Caco-2 (cell line): ENCODE data around the gene PKHD1. TPM values are rescaled to one million over a fixed set of nuclear protein-coding genes. Genes with fewer than 3 reads are reported as not detected.

Experiments
- BruUV-seq: library from RNA; stranded (reverse); fragments of 400-500 nt; replicated peaks from 2 replicates; lab custom pipeline; 2021; lab: Mats Ljungman, UMichigan
- CTCF ChIA-PET: fragments of 300-600 bp; sonication (Branson Sonifier 250); formaldehyde crosslinking; loops from one replicate; lab custom pipeline; 2022; ENCODE audit warnings: antibody characterized with exemption; lab: Charles Lee
- POLR2A ChIA-PET: fragments of 300-600 bp; sonication (Branson Sonifier 250); formaldehyde crosslinking; loops from one replicate; lab custom pipeline; 2022; ENCODE audit warnings: antibody characterized with exemption; lab: Charles Lee
- DNase-seq, 2 experiments: peaks; one replicate each; pipeline versions ENCODE4 v3.0.0 to v3.0.0-alpha.2; 2020 to 2022
- H3K27me3 ChIP-seq: replicated peaks from 2 replicates; pipeline ENCODE4 v1.6.0; 2011; ENCODE audit warnings: low read length; ENCODE audit not compliant: control insufficient read depth, insufficient read depth
- H3K36me3 ChIP-seq: 2 replicates; pipeline ENCODE4 v1.5.1; 2011; ENCODE audit warnings: low read length; ENCODE audit not compliant: control insufficient read depth, insufficient read depth
- H3K4me1 ChIP-seq: fragments of 250-450 bp; sonication (Bioruptor Pico); 2 replicates; pipeline ENCODE4 v1.5.1; 2020; ENCODE audit warnings: mild to moderate bottlenecking
- H3K4me3 ChIP-seq: 2 replicates; pipeline ENCODE4 v1.5.1; 2011; ENCODE audit warnings: low read depth, mild to moderate bottlenecking, control low read depth, low read length
- H3K9me3 ChIP-seq: fragments of 250-450 bp; sonication (Bioruptor Pico); 2 replicates; pipeline ENCODE4 v1.5.1; 2020; ENCODE audit warnings: mild to moderate bottlenecking, moderate library complexity
- H3K27ac Mint-ChIP-seq: one replicate; pipeline ENCODE4 v1.8.0; 2022; ENCODE audit warnings: mixed read lengths; ENCODE audit not compliant: unreplicated experiment
- H3K27me3 Mint-ChIP-seq: one replicate; pipeline ENCODE4 v1.8.0; 2022; ENCODE audit warnings: mixed read lengths; ENCODE audit not compliant: insufficient read depth, unreplicated experiment
- H3K36me3 Mint-ChIP-seq: one replicate; pipeline ENCODE4 v1.8.0; 2022; ENCODE audit warnings: mild to moderate bottlenecking, mixed read lengths; ENCODE audit not compliant: insufficient read depth, unreplicated experiment
- H3K4me1 Mint-ChIP-seq: one replicate; pipeline ENCODE4 v1.8.0; 2022; ENCODE audit warnings: low read depth, mixed read lengths; ENCODE audit not compliant: unreplicated experiment
- H3K4me3 Mint-ChIP-seq: one replicate; pipeline ENCODE4 v1.8.0; 2022; ENCODE audit warnings: mild to moderate bottlenecking, moderate library complexity, mixed read lengths; ENCODE audit not compliant: unreplicated experiment
- H3K9me3 Mint-ChIP-seq: one replicate; pipeline ENCODE4 v1.8.0; 2022; ENCODE audit warnings: mixed read lengths; ENCODE audit not compliant: unreplicated experiment
- intact Hi-C: fragments of 100-400 bp; cut with micrococcal nuclease; formaldehyde crosslinking; loops from one replicate; pipeline ENCODE4 v1.10.0; 2022; ENCODE audit not compliant: unreplicated experiment
- total RNA-seq: library from RNA; stranded (reverse); gene quantifications from 2 replicates; pipeline ENCODE4 v1.2.3, GENCODE V29; 2022
- TF ChIP-seq, protein P1 (sequence below), 2 experiments: fragments of 200-600 bp in 1 of 2; IDR thresholded peaks; 1 replicate in 1 of 2; 2 replicates in 1 of 2; pipeline versions ENCODE4 v1.5.1 to v1.8.0; 2011 to 2022; ENCODE audit warnings: antibody characterized with exemption in 1 of 2, control low read depth in 1 of 2, inconsistent platforms in 1 of 2, low read depth in 1 of 2, low read length in 1 of 2, mild to moderate bottlenecking in 1 of 2, moderate library complexity in 1 of 2; ENCODE audit not compliant: insufficient read depth in 1 of 2, severe bottlenecking in 1 of 2, unreplicated experiment in 1 of 2

Gene PKHD1
- total RNA-seq, 1 experiment from 2014 or later = 3.3 TPM

- Mint-ChIP-seq H3K9me3 (no peaks in the 10 kb centered on the region), H3K4me3 (no peak overlapping the region), H3K27ac (no peak overlapping the region), H3K4me1 (no peaks in the 10 kb centered on the region), H3K36me3 (no peaks in the 10 kb centered on the region), H3K27me3 (peaks cover 3% of the 10 kb centered on the region)
- Histone ChIP-seq H3K27me3 (no peaks in the 10 kb centered on the region), H3K4me3 (no peak overlapping the region), H3K4me1 (no peaks in the 10 kb centered on the region), H3K36me3 (no peaks in the 10 kb centered on the region), H3K9me3 (no peaks in the 10 kb centered on the region)
- ChIA-PET CTCF (no interaction called here), POLR2A (no interaction called here)
- intact Hi-C loops = no loop called here
- TF ChIP-seq, protein P1, sequence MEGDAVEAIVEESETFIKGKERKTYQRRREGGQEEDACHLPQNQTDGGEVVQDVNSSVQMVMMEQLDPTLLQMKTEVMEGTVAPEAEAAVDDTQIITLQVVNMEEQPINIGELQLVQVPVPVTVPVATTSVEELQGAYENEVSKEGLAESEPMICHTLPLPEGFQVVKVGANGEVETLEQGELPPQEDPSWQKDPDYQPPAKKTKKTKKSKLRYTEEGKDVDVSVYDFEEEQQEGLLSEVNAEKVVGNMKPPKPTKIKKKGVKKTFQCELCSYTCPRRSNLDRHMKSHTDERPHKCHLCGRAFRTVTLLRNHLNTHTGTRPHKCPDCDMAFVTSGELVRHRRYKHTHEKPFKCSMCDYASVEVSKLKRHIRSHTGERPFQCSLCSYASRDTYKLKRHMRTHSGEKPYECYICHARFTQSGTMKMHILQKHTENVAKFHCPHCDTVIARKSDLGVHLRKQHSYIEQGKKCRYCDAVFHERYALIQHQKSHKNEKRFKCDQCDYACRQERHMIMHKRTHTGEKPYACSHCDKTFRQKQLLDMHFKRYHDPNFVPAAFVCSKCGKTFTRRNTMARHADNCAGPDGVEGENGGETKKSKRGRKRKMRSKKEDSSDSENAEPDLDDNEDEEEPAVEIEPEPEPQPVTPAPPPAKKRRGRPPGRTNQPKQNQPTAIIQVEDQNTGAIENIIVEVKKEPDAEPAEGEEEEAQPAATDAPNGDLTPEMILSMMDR (IDR thresholded peaks at IDR 0.05; ENCODE audit: insufficient read depth in 1 of 2, low read depth in 1 of 2, low read length in 1 of 2, severe bottlenecking in 1 of 2, unreplicated experiment in 1 of 2) = no peak
- BruUV-seq = no TSS peak
- no peak for DNase-seq
Measured at GRCh38 chr6:51660767-51661166, 426.6 kb downstream of the PKHD1 start.

GRCh38 chr6:51657491-51657890 lies 429.9 kb downstream of the PKHD1 start:
- no peaks in the 10 kb centered on the region for H3K27me3 ChIP-seq
- no peaks in the 10 kb centered on the region for H3K36me3 ChIP-seq
- H3K4me3 ChIP-seq = no peak overlapping the region
- H3K4me1 Mint-ChIP-seq = no peaks in the 10 kb centered on the region
- H3K9me3 ChIP-seq = no peaks in the 10 kb centered on the region
- POLR2A ChIA-PET = no interaction called here
- H3K36me3 Mint-ChIP-seq = no peaks in the 10 kb centered on the region
- no peaks in the 10 kb centered on the region for H3K4me1 ChIP-seq
- peaks cover 3% of the 10 kb centered on the region for H3K27me3 Mint-ChIP-seq
- BruUV-seq = no TSS peak
- H3K27ac Mint-ChIP-seq = no peak overlapping the region
- no peaks in the 10 kb centered on the region for H3K9me3 Mint-ChIP-seq
- intact Hi-C loops = no loop called here
- CTCF ChIA-PET = no interaction called here
- no peak overlapping the region for H3K4me3 Mint-ChIP-seq
- no peak for DNase-seq
- TF ChIP-seq, protein P1 (IDR thresholded peaks at IDR 0.05; ENCODE audit: insufficient read depth in 1 of 2, low read depth in 1 of 2, low read length in 1 of 2, severe bottlenecking in 1 of 2, unreplicated experiment in 1 of 2) = no peak

- H3K36me3 Mint-ChIP-seq = no peaks in the 10 kb centered on the region
- H3K4me3 ChIP-seq = no peak overlapping the region
- H3K9me3 Mint-ChIP-seq = no peaks in the 10 kb centered on the region
- no peak overlapping the region for H3K4me3 Mint-ChIP-seq
- no peaks in the 10 kb centered on the region for H3K4me1 ChIP-seq
- no peaks in the 10 kb centered on the region for H3K4me1 Mint-ChIP-seq
- H3K9me3 ChIP-seq = no peaks in the 10 kb centered on the region
- ChIA-PET CTCF (no interaction called here), POLR2A (no interaction called here)
- H3K36me3 ChIP-seq = no peaks in the 10 kb centered on the region
- no TSS peak for BruUV-seq
- no peaks in the 10 kb centered on the region; the same call in 1 of the 2 replicates for H3K27me3 ChIP-seq
- no peak for DNase-seq
- no peaks in the 10 kb centered on the region for H3K27me3 Mint-ChIP-seq
- intact Hi-C loops = no loop called here
- no peak overlapping the region for H3K27ac Mint-ChIP-seq
- TF ChIP-seq, protein P1 (IDR thresholded peaks at IDR 0.05; ENCODE audit: insufficient read depth in 1 of 2, low read depth in 1 of 2, low read length in 1 of 2, severe bottlenecking in 1 of 2, unreplicated experiment in 1 of 2) = no peak
Measured at GRCh38 chr6:51655517-51655916, 431.9 kb downstream of the PKHD1 start.
